Activated CD4-positive, alpha-beta T cell treated with anti-CD3 and anti-CD28 coated beads, Interleukin-2, amount 50 U/mL, for 48 hours (primary cell): ENCODE data around the gene KIAA0930.
"Not testable (repeated sequence)": the region's sequence is repeated elsewhere in the genome, so short reads cannot be mapped to it uniquely, and the experiment has no call there.

Source experiments
- DNase-seq, 2 experiments: peaks; one replicate each; pipeline ENCODE4 v3.0.0-alpha.2; 2020

The KIAA0930 gene

DNA sequence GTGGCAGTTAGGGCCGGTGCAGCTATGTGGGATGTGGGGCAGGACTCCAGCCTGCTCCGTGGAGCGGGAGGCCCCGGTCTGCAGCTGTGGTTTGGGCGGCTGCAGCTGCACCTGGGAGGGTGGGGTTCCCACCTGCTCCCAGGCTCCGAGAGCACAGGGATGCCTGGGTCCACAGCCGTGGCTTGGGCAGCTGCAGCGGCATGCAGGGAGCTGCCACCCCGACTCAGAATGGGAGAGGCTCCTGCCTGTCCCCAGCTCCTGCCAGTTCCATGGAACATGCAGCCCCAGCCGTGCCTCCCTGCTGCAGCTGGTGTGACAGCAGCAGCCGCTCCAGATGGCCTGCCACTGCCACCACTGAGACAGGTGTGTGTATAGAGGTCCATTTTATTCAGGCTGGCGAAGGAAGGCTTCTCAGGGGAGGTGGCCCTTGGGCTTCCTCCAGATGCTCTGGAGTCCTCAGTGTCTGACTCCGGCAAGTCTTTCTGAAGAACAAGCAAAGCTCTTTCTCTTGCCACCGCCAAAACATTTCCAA is 22.3 kb upstream of the KIAA0930 start:
- DNase-seq: no peak

DNA sequence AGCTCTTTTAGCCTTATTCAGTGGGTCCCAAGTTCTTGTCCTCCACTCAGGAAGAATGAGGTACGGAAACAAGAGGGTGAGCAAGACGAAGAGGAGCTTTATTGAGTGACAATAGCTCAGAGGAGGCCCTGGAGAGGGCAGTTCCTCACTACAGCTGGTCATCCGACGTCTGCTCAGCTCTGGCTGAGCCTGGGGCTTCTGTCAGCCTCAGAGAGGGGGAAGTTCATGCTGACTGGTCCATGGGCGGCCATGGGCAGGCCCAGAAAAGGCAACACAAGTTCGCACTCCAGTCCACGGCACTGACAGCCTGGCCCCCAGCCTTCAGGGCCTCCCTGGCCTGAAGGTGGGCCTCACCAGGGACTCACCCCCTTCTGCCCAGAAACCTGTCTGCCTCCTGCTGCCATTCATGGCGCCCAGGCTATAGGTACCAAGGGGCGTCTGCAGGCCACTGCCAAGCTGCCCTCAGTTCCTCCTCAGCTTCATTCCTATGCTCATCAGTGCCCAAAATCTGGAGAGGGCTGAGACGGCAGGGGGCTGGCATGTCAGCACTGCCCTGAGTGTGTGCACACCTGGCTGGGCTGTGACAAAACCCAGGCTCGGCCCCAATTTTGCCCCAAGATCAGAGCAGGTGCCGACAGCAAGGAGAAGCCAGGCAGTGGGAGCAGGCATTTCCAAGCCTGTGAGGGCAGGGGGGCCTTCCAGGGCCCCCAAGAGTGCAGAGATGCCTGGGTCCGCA is 21.7 kb upstream of the KIAA0930 start:
- DNase-seq: no peak

DNA sequence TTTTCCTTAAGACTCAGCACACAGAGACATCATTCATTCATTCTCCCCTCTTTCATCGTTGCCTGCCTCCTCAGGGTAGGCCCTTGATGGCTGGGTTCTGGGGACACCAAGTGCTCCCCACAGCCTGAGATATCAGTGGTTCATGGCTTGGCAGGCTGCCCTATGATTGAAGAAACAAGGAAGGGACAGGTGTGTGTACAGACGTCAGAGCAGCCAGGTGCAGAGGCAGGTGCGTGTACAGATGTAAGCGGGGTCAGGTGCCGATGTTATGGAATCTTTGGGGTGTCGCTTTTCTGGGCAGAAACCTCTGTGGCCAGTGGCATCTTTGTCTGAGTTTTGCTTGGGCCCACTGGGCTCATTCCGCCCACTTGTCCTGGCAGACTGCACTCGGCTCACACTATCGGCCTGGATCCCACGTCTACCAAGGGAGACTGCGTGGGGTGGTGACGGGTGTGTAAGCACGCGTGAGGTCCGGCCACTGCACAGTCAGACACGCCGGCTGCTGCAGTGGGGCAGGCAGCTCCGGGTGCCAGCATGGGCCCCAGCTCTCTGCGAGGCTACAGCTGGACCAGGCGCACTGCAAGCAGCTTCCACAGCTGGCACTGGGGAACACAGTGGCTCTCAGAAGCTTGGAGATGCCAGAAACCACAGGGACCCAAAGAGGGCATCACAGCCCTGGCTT is 20.9 kb upstream of the KIAA0930 start:
- no peak for DNase-seq

DNA sequence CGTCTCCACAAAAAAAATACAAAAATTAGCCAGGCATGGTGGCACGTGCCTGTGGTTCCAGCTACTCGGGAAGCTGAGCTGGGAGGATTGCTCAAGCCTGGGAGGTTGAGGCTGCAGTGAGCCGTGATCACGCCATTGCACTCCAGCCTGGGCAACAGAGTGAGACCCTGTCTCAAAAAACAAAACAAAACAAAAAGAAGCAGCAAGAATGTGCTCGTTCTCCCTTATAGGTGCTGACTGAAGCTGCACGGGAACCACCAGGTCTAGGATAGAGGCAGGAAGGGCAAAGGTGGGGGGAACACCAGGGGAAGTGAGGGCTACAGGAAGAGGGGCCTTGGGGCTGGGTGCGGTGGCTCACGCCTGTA is 19.7 kb upstream of the KIAA0930 start:
- DNase-seq: not testable (repeated sequence)

DNA sequence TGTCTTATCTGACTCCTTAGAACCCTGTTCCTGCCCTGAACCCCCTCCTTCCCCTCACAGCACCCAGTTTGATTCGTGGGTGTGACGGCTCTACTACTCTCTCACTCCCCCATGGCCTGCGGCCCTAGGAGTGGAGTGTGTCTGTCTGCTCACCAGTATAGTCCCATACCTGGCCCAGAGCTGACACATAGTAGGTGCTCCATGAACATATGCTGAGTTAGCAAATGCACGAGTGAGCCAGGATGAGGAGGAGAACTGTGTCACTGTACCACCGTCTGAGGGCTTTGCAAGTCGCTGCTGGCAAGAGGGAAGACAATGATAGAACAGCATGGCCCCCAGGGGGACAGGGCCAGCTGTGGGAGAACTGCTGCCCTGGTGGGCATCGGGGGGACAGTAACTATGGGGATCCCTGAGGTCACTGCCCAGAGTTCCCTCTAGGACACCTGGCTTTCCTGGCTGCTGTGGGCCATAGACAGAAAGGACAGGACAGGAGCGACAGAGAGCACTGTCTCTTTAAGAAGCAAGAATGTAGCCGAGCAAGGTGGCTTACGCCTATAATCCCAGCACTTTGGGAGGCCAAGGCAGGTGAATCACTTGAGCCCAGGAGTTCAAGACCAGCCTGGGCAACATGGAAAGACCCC is 19.2 kb upstream of the KIAA0930 start:
- no peak for DNase-seq

DNA sequence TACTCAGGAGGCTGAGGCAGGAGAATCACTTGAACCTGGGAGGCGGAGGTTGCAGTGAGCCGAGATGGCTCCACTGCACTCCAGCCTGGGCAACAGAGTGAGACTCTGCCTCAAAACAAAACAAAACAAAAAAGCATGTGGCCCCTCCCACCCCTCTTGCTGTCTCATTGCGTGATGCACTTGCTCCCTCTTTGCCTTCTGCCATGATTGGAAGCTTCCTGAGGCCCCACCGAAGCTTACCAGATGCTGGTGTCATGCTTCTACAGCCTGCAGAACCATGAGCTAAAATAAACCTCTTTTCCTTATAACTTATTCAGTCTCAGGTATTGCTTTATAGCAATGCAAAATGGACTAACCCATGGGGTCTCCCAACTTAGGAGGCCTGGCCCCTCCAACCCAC is 17.2 kb upstream of the KIAA0930 start:
- not testable (repeated sequence) for DNase-seq

DNA sequence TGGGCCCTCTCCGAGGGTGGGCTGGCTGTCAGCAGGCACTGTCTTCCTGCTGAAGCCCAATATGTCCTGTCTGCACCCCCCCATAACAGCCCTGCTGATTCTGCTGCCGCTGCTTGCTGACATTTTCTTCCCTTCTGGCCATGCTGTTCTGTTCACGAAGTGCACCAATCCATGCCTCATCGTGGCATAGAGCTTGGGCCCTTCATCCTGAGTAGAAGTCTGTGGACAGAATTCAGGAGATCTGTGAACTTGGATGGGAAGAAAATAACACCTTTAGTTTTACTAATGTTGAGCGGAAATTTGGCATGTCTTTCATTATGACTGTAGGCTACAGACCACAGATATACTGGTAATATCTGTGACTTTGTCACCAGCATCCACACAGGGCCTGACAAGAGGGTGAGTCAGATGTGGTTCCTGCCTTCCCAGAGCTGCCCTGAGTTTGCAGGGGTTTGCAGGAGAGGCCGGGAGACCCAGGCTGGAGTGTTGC is 14.1 kb upstream of the KIAA0930 start:
- peak; percentile 33 to 47 for DNase-seq

DNA sequence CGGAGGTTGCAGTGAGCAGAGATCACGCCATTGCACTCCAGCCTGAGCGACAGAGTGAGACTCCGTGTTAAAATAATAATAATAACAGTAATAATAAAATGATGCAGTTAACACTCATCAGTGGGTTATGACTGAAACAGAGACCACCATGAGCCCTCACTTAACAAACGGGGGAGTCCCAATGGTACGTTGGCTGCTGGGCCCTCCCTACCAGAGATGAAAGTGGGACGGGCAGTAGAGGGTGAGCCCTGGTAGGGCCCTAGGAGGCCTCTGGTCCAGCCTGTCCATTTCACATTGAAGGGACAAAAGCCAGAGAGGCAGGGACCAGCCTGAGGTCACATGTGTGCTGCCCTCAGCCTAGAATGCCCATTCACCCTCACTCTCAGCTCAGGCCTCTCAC is 13.7 kb upstream of the KIAA0930 start:
- no peak for DNase-seq

DNA sequence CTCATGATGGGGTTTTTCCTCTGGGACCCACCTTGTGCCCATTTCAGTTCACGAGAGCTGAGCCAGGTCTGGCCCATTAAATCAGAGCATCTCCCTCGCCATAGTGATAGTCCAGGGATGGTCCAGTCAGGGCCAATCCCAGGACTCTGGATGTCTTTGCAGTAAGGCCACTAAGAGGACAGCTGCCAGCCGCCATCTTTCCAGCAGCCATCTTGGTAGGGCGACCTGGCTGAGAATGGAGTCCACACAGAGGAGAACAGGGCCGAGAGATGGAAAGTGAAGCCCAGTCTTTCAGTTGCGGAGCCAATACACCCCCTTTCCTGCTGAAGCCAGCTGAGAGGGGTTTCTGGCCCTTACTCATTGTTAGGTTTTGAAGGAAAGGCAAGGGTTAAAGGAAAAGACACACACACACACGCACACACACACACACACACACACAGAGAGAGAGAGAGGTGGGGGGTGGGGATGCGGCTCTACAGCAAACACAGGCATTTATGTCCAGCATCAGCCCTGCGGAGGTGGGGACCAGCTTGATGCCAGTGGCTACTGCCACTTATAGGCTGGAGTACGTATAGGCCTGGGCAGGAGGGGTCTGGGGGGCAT is 12.4 kb upstream of the KIAA0930 start:
- no peak for DNase-seq

DNA sequence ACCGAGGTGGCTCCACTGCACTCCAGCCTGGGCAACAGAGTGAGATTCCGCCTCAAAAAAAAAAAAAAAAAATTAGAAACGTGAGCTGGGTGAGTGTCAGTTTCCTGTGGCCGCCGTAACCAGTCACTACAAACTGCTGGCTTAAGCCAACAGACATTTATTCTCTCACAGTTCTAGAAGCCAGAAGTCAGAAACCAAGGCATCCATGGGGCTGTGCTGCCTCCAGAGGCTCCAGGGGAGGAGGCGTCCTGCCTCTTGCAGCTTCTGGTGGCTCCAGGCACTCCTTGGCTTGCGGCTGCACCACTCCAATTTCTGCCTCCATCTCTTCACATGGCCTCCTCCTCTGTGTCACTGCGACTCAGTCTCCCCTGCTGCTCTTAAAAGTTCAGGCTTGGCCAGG is 11.1 kb upstream of the KIAA0930 start:
- no peak for DNase-seq

DNA sequence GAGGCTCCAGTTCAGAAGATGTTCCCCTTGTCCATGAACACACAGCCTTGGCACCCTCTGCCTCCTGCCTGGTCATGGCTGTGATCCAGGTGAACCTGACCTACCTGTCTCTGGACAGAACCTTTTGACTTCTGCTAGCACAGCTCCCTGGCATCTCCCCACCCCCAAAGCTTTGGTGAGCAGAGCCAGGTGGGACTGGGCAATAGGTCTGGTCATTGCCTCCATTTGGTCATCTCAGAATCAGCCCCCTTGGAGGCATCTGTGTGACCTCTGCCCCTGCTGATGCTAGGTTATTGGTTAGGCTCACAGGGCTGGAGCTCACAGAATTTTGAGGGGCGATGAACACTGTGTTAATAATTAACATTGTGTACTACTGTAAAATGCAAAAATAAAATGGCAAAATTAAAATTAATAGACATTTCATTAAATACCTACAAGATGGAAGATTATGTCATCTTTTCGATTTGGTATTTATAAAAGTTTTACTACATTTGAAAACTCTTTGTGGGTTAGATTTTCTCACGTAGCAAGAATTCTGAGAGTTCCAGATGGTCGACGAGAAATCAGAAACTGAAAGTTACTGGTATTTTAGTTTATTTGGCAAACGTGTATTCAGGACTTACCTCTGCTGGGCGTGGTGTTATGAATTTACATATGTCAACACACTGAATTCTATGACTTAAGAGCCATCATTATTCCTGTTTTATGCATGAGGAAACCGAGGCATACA is 8.3 kb upstream of the KIAA0930 start:
- no peak for DNase-seq

DNA sequence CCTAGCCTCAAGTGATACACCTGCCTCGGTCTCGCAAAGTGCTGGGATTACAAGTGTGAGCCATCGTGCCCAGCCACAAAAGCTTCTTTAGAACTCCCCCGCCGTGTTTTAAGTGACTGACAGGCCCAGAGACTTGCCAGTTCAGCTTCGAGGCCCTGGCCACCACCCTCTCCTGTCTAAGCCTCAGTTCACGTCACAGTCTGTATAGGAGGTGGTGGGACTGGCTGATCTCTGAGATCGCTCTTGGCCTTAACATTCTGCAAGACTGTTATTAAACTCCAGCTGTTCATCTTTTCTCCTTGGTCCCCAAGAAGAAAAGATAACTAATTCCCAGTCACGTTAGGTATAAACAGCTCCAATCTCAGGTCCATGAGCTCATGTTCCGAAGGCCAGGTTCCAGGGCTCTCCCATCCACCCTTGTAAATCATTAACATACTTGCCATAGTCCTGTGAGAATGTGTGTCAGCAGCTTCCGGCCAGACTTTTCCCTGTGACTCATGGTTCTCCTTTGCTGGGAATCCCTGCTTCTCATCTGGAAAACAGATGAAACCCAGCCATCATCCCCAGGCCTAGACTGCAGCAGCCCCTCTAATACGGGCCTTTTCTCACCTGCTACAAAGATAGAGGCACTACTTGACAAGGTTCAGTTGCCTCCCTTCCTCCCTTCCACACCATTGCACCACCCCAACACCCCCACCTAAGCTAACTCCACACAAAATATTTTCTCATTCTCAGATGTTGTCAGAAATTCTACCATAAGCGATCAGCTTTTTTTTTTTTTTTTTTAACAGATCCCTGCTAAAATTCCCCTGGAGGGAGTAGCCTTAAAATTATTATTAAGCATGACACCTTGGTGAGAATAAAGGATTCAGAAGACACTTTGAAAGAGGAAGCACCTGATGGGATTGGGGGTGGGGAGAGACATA is 5.6 kb upstream of the KIAA0930 start:
- DNase-seq: no peak

DNA sequence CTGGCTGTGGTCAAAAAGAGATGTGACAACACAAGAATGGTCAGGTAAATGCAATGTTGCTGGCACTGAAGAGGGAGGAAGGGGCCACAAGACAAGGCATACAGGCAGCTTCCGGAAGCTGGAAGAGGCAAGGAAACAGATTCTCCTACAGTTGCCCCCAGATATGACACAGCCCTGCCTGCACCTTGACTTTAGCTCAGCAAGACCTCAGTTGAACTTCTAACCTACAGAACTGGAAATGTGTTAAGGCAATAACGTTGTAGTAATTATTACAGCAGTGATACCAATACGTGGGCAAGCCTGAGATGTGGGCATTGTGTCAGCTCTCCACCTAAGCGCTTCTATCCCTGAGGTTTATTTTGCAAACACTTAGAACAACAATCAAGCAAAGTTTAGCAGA is 4.2 kb upstream of the KIAA0930 start:
- DNase-seq: no peak

DNA sequence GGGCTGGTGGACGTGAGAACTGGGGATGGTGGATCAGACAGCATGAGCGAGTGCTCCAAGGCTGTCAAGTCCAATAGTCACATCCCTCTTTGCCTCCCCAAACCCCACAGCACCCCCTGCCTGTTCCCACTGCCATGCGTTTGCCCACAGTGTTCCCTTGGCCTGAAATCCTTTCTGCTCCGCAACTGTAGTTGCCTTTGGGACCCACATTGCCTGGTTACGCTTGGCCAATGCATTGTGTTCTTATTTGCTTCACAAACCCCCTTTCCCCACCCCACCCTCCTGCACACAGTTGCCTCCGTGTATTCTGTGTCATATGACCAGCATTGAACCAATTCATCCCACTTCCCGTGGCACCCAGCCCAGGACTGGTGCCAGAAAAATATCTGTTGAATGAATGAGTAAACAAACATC is 2.1 kb upstream of the KIAA0930 start:
- DNase-seq: no peak

DNA sequence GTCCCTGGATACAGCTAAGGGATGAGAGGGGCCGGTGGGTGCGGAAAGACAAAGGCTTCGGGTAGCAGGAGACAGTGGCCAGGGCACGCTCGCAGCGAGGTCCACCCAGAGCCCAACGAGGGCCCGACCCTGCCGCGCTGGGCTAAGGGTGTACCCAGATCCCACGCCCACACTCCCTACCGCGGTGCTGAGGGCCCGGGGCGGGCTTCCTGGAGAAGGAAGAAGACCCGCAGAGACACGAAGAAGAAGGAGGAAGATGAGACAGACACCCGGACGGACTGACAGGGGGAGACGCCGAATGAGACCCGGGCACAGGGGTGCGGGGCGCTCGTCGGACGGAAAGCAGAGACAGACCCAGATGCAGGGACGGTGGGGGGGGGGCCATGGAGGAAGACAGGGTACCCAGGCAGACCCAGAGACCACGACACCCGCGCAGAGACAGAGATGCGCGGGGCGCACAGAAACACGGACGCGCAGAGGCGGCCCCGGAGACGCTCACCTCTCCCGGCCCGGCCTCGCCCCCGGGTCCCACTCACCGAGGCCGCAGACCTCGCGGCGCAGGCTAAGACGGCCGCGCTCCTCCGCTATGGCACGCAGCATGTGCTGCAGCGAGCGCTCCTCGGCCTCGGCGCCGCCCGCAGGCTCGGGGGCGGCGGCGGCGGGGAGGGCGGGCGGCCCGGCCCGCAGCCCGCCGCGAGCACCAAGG is 437 bp downstream of the KIAA0930 start:
- peak; percentile 34 to 41 for DNase-seq

DNA sequence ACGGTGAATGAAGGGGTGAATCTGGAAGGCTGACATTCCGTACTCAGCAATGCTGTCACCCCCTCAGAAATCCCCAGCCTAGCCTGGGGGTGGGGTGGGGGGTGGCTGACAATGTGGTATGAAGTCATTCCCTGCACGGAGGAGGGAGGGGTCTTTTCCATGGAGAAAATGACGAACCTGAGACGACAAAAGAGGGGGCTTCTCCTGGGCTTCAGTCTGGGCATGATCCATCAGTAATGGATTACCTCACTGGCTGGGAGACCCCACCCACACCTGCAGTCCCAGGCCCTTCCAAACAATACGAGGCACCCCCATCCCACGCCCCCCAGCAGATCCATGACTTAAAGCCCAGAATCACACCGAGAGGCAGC is 1.0 kb downstream of the KIAA0930 start:
- DNase-seq: no peak

DNA sequence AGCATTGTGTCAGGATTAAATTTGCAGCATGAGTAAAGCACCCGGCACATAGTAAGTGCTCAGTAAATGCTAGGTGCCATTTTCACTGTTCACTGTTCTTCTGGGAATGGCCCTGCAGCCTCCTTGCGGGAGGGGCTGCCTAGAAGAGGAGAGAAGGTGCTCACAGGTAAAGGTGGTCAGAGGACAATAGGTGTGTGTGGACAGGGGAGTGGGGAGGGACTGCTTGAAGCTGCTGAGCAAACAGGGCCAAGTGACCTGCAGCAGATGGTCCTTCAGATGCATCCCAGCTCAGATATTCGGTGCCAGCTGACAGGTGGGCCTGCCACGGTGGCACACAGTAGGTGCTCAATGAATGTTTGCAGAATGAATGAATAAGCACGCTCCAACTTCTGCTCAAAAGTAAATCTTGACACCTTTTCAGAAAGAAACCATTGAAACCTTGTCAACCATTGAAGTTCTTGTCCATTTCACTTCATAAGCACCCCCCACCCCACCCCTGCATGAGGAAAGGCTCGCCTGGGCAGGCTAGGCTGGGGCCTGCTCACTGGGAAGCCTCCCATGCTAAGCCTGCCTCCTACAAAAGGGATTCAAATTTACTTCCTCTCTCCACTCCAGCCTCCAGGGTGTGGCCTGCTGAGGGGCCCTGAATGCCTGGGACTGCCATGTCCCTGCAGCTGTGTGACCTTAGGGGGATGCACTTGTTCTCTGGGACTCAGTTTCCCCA is 1.6 kb downstream of the KIAA0930 start:
- DNase-seq: no peak

DNA sequence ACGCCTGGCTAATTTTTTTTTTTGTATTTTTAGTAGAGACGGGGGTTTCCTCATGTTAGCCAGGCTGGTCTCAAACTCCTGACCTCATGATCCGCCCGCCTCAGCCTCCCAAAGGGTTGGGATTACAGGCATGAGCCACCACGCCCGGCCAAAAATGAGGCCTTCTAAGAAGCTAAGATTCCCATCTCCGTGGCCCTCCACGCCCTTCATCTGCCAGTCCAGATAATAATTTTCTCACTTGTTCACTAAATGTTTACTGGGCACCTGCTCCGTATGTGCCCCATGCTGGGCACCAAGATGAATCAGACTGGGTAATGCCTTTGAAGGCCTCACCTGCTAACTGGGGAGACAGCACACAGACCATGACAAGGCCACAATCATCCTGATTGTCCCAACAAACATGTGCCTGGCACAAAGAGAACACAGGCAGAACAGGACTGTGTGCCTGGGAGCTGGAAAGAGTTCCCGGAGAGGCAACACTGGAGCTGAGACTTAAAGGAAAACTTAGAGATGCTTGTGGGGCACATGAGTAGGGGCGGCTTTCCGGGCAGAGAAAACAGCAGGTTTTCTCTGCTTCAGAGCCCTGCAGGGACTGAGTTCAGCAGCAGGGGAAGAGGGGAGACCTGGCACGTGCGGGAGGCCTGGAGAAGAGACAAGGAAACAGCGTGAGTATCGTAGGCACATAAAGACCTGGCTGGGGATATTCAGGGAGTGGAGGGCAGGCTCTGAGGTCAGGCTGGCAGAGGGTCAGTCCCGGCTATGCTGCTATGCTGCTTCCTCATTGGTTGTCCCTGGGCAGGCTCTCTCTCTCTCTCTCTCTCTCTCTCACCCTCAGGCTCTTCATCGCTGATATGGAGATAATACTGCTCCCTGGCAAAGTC is 2.4 kb downstream of the KIAA0930 start:
- no peak for DNase-seq
